Measurements from ENCODE around the gene NUDT10.

DNA sequence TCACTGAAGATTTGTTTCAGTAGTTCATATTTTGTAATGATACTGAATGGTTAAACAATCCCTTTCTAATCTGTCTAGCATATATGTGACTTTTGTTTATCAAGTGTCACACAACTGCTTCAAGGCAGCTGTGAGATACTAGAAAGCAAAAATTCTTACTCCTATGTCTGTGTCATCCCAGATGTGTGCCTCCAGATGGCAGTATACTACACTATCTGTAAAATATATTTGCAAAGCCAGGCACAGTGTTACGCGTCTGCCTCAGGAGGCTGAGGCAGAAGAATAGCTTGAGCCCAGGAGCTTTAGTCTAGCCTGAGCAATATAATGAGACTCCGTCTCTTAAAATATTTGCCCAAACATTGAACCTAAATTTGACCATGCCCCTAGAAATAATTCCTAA, 4.0 kb downstream of the NUDT10 start:
- TF ChIP-seq, protein P1, sequence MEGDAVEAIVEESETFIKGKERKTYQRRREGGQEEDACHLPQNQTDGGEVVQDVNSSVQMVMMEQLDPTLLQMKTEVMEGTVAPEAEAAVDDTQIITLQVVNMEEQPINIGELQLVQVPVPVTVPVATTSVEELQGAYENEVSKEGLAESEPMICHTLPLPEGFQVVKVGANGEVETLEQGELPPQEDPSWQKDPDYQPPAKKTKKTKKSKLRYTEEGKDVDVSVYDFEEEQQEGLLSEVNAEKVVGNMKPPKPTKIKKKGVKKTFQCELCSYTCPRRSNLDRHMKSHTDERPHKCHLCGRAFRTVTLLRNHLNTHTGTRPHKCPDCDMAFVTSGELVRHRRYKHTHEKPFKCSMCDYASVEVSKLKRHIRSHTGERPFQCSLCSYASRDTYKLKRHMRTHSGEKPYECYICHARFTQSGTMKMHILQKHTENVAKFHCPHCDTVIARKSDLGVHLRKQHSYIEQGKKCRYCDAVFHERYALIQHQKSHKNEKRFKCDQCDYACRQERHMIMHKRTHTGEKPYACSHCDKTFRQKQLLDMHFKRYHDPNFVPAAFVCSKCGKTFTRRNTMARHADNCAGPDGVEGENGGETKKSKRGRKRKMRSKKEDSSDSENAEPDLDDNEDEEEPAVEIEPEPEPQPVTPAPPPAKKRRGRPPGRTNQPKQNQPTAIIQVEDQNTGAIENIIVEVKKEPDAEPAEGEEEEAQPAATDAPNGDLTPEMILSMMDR (IDR thresholded peaks at IDR 0.05), result peak; percentile 60
- TF ChIP-seq EZH2phosphoT487 (IDR thresholded peaks at IDR 0.05), result no peak
- no peak for TF ChIP-seq EZH2 (IDR thresholded peaks at IDR 0.05)

Measured in neural progenitor cell (in vitro differentiated cells).